HG03095 (cell line): Measurements from ENCODE around the gene CEP112.
"Not testable (repeated sequence)": the region's sequence is repeated elsewhere in the genome, so short reads cannot be mapped to it uniquely, and the experiment has no call there.

ENCODE experiments used
- ATAC-seq: cut with Tn5 transposase; IDR thresholded peaks from one replicate; pipeline ENCODE4 v1.9.1; 2021; ENCODE audit warnings: moderate library complexity; ENCODE audit not compliant: unreplicated experiment

Gene CEP112

GRCh38 chr17:66165537-66166123 lies 26.3 kb downstream of the CEP112 start:
- no peak for ATAC-seq

- not testable (repeated sequence) for ATAC-seq
Measured at GRCh38 chr17:66155055-66155454, 36.9 kb downstream of the CEP112 start.

- no peak for ATAC-seq
Measured at GRCh38 chr17:66152756-66153155, 39.2 kb downstream of the CEP112 start.

- ATAC-seq, result no peak
Measured at GRCh38 chr17:66150708-66151107, 41.2 kb downstream of the CEP112 start.

- no peak for ATAC-seq
Measured at GRCh38 chr17:66149562-66149961, 42.4 kb downstream of the CEP112 start.

GRCh38 chr17:66146394-66146793 lies 45.5 kb downstream of the CEP112 start:
- ATAC-seq, result no peak

GRCh38 chr17:66143657-66144282 lies 48.2 kb downstream of the CEP112 start:
- ATAC-seq, result no peak

- no peak for ATAC-seq
Measured at GRCh38 chr17:66142428-66142827, 49.5 kb downstream of the CEP112 start.

- no peak for ATAC-seq
Measured at GRCh38 chr17:66138120-66138519, 53.8 kb downstream of the CEP112 start.

- ATAC-seq, result no peak
Measured at GRCh38 chr17:66135896-66136295, 56.0 kb downstream of the CEP112 start.

GRCh38 chr17:66135219-66135618 lies 56.7 kb downstream of the CEP112 start:
- ATAC-seq, result no peak

GRCh38 chr17:66129759-66130158 lies 62.2 kb downstream of the CEP112 start:
- ATAC-seq, result no peak

- ATAC-seq, result no peak
Measured at GRCh38 chr17:66126231-66126630, 65.7 kb downstream of the CEP112 start.

GRCh38 chr17:66123163-66123562 lies 68.8 kb downstream of the CEP112 start:
- no peak for ATAC-seq

GRCh38 chr17:66115246-66115645 lies 76.7 kb downstream of the CEP112 start:
- no peak for ATAC-seq

- ATAC-seq, result no peak
Measured at GRCh38 chr17:66114609-66115008, 77.3 kb downstream of the CEP112 start.

- no peak for ATAC-seq
Measured at GRCh38 chr17:66107731-66108130, 84.2 kb downstream of the CEP112 start.

GRCh38 chr17:66098040-66098439 lies 93.9 kb downstream of the CEP112 start:
- no peak for ATAC-seq

- ATAC-seq, result no peak
Measured at GRCh38 chr17:66094727-66095126, 97.2 kb downstream of the CEP112 start.

- ATAC-seq, result no peak
Measured at GRCh38 chr17:66091445-66092080, 100.4 kb downstream of the CEP112 start.

- no peak for ATAC-seq
Measured at GRCh38 chr17:66089764-66090163, 102.2 kb downstream of the CEP112 start.

GRCh38 chr17:66088173-66088572 lies 103.8 kb downstream of the CEP112 start:
- no peak for ATAC-seq
